SK-N-SH (cell line): ENCODE data around the gene DPH7. TPM values are rescaled to one million over a fixed set of nuclear protein-coding genes. Genes with fewer than 3 reads are reported as not detected.

Experiments used
- CTCF ChIA-PET: fragments of 300-600, 350-600 bp; formaldehyde crosslinking; extraction: SDS; loops from one replicate; lab custom pipeline; 2021; lab: Yijun Ruan, JAX
- POLR2A ChIA-PET: fragments of 350-600 bp; sonication (Branson Sonifier 250); formaldehyde crosslinking; extraction: SDS; loops from one replicate; lab custom pipeline; 2020; ENCODE audit warnings: antibody characterized with exemption, inconsistent platforms; lab: Yijun Ruan, JAX
- DNase-seq: peaks from one replicate; pipeline ENCODE4 v3.0.0; 2012
- H2AFZ ChIP-seq: fragments of 200-600 bp; sonication (generic); 2 replicates; pipeline ENCODE4 v1.8.1; 2016; ENCODE audit warnings: antibody characterized with exemption, mild to moderate bottlenecking, low read depth
- H3F3A ChIP-seq: fragments of 200-600 bp; sonication (generic); replicated peaks from 2 replicates; pipeline ENCODE3; 2016; ENCODE audit warnings: antibody characterized with exemption, mild to moderate bottlenecking; ENCODE audit not compliant: insufficient read depth
- H3K27ac ChIP-seq, 2 experiments: fragments of 200-500 bp in 1 of 2; fragments of 200-600 bp in 1 of 2; sonication (Bioruptor generic) in 1 of 2; sonication (generic), shearing (Covaris generic) in 1 of 2; 2 replicates each; pipeline versions ENCODE4 v1.5.1 to v1.6.1; 2014 to 2016; ENCODE audit warnings: low read depth in 2 of 2, inconsistent platforms in 1 of 2, low read length in 1 of 2, mild to moderate bottlenecking in 1 of 2, mixed read lengths in 1 of 2
- H3K27me3 ChIP-seq: fragments of 200-600 bp; sonication (generic), shearing (Covaris generic); 2 replicates; pipeline ENCODE4 v1.6.1; 2016; ENCODE audit warnings: mixed run types; ENCODE audit not compliant: insufficient read depth
- H3K36me3 ChIP-seq, 2 experiments: fragments of 200-500 bp in 1 of 2; fragments of 200-600 bp in 1 of 2; sonication (Bioruptor generic) in 1 of 2; sonication (generic) in 1 of 2; replicated peaks in 1 of 2; 2 replicates each; pipeline versions ENCODE3 to v1.5.1; 2014 to 2016; ENCODE audit warnings: low read length in 1 of 2, mild to moderate bottlenecking in 1 of 2; ENCODE audit not compliant: insufficient read depth in 2 of 2, control insufficient read depth in 1 of 2
- H3K4me1 ChIP-seq, 2 experiments: fragments of 200-500 bp in 1 of 2; fragments of 200-600 bp in 1 of 2; sonication (Bioruptor generic) in 1 of 2; sonication (generic), shearing (Covaris generic) in 1 of 2; 2 replicates each; pipeline versions ENCODE4 v1.5.1 to v1.6.1; 2014 to 2016; ENCODE audit warnings: low read depth in 1 of 2, low read length in 1 of 2, mixed run types in 1 of 2; ENCODE audit not compliant: insufficient read depth in 2 of 2, control insufficient read depth in 1 of 2
- H3K4me2 ChIP-seq: fragments of 200-600 bp; sonication (generic), shearing (Covaris generic); 2 replicates; pipeline ENCODE4 v1.6.1; 2017; ENCODE audit warnings: mixed run types
- H3K4me3 ChIP-seq, 2 experiments: fragments of 200-500 bp in 1 of 2; fragments of 200-600 bp in 1 of 2; sonication (Bioruptor generic) in 1 of 2; sonication (generic), shearing (Covaris generic) in 1 of 2; 2 replicates each; pipeline versions ENCODE4 v1.5.1 to v1.8.1; 2014 to 2016; ENCODE audit warnings: low read depth in 2 of 2, inconsistent platforms in 1 of 2, low read length in 1 of 2, mild to moderate bottlenecking in 1 of 2, mixed read lengths in 1 of 2, moderate library complexity in 1 of 2
- H3K79me2 ChIP-seq: fragments of 200-600 bp; sonication (generic); 2 replicates; pipeline ENCODE4 v1.8.1; 2017; ENCODE audit warnings: mild to moderate bottlenecking; ENCODE audit not compliant: insufficient read depth
- H3K9ac ChIP-seq: fragments of 200-600 bp; sonication (generic); 2 replicates; pipeline ENCODE4 v1.6.1; 2017; ENCODE audit warnings: mixed run types
- H3K9me2 ChIP-seq: fragments of 200-600 bp; sonication (generic); 2 replicates; pipeline ENCODE4 v1.6.1; 2017; ENCODE audit warnings: mixed run types
- H3K9me3 ChIP-seq: fragments of 200-600 bp; sonication (generic); 2 replicates; pipeline ENCODE4 v1.6.1; 2017; ENCODE audit warnings: mixed run types, mild to moderate bottlenecking, moderate library complexity
- H4K20me1 ChIP-seq: fragments of 200-600 bp; sonication (generic); 2 replicates; pipeline ENCODE4 v1.6.1; 2017; ENCODE audit warnings: mild to moderate bottlenecking, mixed run types; ENCODE audit not compliant: insufficient read depth
- CTCF ChIP-seq: fragments of 200-600 bp; sonication (generic); IDR thresholded peaks from 2 replicates; pipeline ENCODE4 v1.6.1; 2017; ENCODE audit warnings: antibody characterized with exemption, mild to moderate bottlenecking, moderate library complexity
- ELF1 ChIP-seq: IDR thresholded peaks from 2 replicates; pipeline ENCODE4 v1.4.0; 2012
- EP300 ChIP-seq, 2 experiments: IDR thresholded peaks; 2 replicates each; pipeline versions ENCODE4 v1.4.0 to v1.6.1; 2012; ENCODE audit warnings: borderline replicate concordance in 1 of 2, low read depth in 1 of 2, low read length in 1 of 2
- EZH2phosphoT487 ChIP-seq: fragments of 200-600 bp; sonication (generic); IDR thresholded peaks from 2 replicates; pipeline ENCODE4 v1.6.1; 2017; ENCODE audit warnings: low read depth, mixed run types, mild to moderate bottlenecking, antibody characterized with exemption, moderate library complexity, borderline replicate concordance
- FOSL2 ChIP-seq: IDR thresholded peaks from 2 replicates; pipeline ENCODE4 v1.4.0; 2012; ENCODE audit warnings: low read depth, mild to moderate bottlenecking, moderate library complexity, borderline replicate concordance
- GATA2 ChIP-seq: sonication (generic); formaldehyde crosslinking; IDR thresholded peaks from 2 replicates; pipeline ENCODE4 v1.5.0; 2020; ENCODE audit warnings: mild to moderate bottlenecking, missing genetic modification reagents
- JUND ChIP-seq: IDR thresholded peaks from 2 replicates; pipeline ENCODE4 v1.4.0; 2012
- MXI1 ChIP-seq: IDR thresholded peaks from 2 replicates; pipeline ENCODE4 v1.6.1; 2012; ENCODE audit warnings: mild to moderate bottlenecking, low read depth, low read length, improper control_type of control experiment
- NFIC ChIP-seq: IDR thresholded peaks from 2 replicates; pipeline ENCODE4 v1.4.0; 2012; ENCODE audit warnings: borderline replicate concordance
- POLR2AphosphoS5 ChIP-seq: IDR thresholded peaks from 2 replicates; pipeline ENCODE4 v1.6.1; 2012; ENCODE audit warnings: low read depth, low read length
- RAD21 ChIP-seq: IDR thresholded peaks from 2 replicates; pipeline ENCODE4 v1.6.1; 2012; ENCODE audit warnings: mild to moderate bottlenecking, low read length
- RCOR1 ChIP-seq: fragments of 150-350 bp; IDR thresholded peaks from 2 replicates; pipeline ENCODE4 v1.6.1; 2017; ENCODE audit warnings: antibody characterized with exemption, low read length
- RXRA ChIP-seq: IDR thresholded peaks from 2 replicates; pipeline ENCODE4 v1.4.0; 2012; ENCODE audit warnings: low read depth, mild to moderate bottlenecking, borderline replicate concordance
- SMC3 ChIP-seq: IDR thresholded peaks from 2 replicates; pipeline ENCODE4 v1.6.1; 2012; ENCODE audit warnings: low read depth, low read length, improper control_type of control experiment
- TCF12 ChIP-seq: IDR thresholded peaks from 2 replicates; pipeline ENCODE4 v1.4.0; 2012
- TEAD4 ChIP-seq: IDR thresholded peaks from 2 replicates; pipeline ENCODE4 v1.4.0; 2012; ENCODE audit warnings: mild to moderate bottlenecking, borderline replicate concordance; ENCODE audit not compliant: insufficient read depth
- USF1 ChIP-seq: IDR thresholded peaks from 2 replicates; pipeline ENCODE4 v1.4.0; 2012; ENCODE audit warnings: low read depth, borderline replicate concordance
- YY1 ChIP-seq: IDR thresholded peaks from 2 replicates; pipeline ENCODE4 v1.4.0; 2012; ENCODE audit warnings: low read depth, mild to moderate bottlenecking
- WGBS: methylation state at CpG from one replicate; pipeline ENCODE4 v1.1.6; 2017; ENCODE audit warnings: low lambda C conversion rate; 5-methylcytosine and 5-hydroxymethylcytosine counted together
- polyA plus RNA-seq, 3 experiments: library from polyadenylated mRNA; depleted of rRNA; stranded (reverse); fragments of >200 nt; gene quantifications; 2 replicates each; pipeline ENCODE4 v1.2.3, GENCODE V29; 2012
- TF ChIP-seq, protein P1 (sequence below): IDR thresholded peaks from 2 replicates; pipeline ENCODE4; 2012
- TF ChIP-seq, protein P2 (sequence below): IDR thresholded peaks from 2 replicates; pipeline ENCODE4 v1.4.0; 2012; ENCODE audit warnings: low read depth
- TF ChIP-seq, protein P3 (sequence below): IDR thresholded peaks from 2 replicates; pipeline ENCODE4 v1.6.1; 2012; ENCODE audit warnings: mild to moderate bottlenecking, low read depth, low read length, moderate library complexity

The DPH7 gene
- polyA plus RNA-seq, 1 of the 3 experiments (the other 2 are of a cell fraction): 59.9 TPM

DNA sequence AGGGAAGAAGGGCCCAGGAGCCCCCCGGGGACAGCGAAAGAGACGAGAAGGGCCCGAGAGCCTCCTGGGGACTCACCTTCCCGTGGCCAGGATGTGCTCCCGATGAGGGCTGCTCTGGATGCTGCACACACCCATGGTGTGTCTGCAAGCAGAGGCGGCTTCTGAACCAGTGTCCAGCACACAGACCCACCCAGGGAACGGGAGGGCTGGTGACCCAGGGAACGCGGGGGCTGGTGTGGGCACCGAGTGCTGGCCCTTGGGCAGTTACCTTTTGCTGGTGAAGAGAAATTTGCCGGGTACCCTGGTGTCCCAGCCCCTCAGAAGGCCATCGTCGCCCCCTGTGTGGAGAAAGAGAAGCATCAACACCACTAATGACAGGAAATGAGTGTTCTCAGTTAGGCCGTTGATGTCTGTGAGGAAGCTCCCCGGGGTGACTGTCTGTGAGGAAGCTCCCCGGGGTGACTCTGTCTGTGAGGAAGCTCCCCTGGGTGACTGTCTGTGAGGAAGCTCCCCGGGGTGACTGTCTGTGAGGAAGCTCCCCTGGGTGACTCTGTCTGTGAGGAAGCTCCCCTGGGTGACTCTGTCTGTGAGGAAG, 13.8 kb downstream of the DPH7 start:
- TF ChIP-seq SMC3 (no peak), YY1 (no peak), ELF1 (no peak), CTCF (no peak), MXI1 (no peak), EZH2phosphoT487 (no peak), TCF12 (no peak), NFIC (no peak), RXRA (no peak), RCOR1 (no peak), POLR2AphosphoS5 (no peak), TEAD4 (no peak), FOSL2 (no peak), EP300 (IDR thresholded peaks at IDR 0.05; ENCODE audit: borderline replicate concordance in 1 of 2, low read depth in 1 of 2, low read length in 1 of 2) (no peak)
- TF ChIP-seq, protein P1, sequence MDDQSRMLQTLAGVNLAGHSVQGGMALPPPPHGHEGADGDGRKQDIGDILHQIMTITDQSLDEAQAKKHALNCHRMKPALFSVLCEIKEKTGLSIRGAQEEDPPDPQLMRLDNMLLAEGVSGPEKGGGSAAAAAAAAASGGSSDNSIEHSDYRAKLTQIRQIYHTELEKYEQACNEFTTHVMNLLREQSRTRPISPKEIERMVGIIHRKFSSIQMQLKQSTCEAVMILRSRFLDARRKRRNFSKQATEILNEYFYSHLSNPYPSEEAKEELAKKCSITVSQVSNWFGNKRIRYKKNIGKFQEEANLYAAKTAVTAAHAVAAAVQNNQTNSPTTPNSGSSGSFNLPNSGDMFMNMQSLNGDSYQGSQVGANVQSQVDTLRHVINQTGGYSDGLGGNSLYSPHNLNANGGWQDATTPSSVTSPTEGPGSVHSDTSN: no peak
- peaks cover 4% of the 10 kb centered on the region; the same call in 1 of the 2 replicates for H3K79me2 ChIP-seq
- H3K4me1 ChIP-seq: no peaks in the 10 kb centered on the region
- no peak overlapping the region for H3K27ac ChIP-seq
- peaks cover 3 to 24% of the 10 kb centered on the region in 2 experiments for H3K36me3 ChIP-seq
- no peaks in the 10 kb centered on the region for H4K20me1 ChIP-seq
- H3F3A ChIP-seq: no peaks in the 10 kb centered on the region
- H3K9me2 ChIP-seq: no peaks in the 10 kb centered on the region
- no peaks in the 10 kb centered on the region for H3K27me3 ChIP-seq
- no peak for DNase-seq
- no peak overlapping the region for H3K4me3 ChIP-seq
- H3K9ac ChIP-seq: no peak overlapping the region
- H2AFZ ChIP-seq: no peak overlapping the region
- no peaks in the 10 kb centered on the region for H3K9me3 ChIP-seq
- WGBS: 96% methylated on average over 13 of the region's 18 CpGs
- POLR2A ChIA-PET: no interaction called here
- H3K4me2 ChIP-seq: no peak overlapping the region
- CTCF ChIA-PET: no interaction called here

DNA sequence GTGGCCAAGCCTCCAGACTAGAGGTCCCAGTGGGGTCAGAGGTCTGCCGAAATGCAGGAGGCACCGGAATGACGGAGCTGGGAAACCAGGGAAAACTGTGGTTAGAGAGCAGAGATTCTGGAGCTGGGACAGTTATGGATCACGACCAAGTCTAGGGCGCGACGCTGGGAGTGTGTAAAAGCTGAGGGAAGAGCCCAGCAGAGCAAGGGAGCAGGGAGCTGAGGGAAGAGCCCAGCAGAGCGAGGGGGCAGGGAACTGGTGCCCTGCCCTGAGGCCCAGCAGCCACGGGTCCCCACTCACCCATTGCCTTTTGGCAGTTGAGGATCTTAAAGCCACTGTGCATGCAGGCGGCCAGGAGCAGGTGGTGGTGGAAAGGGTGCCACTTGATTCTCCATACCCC, 14.6 kb downstream of the DPH7 start:
- H3K79me2 ChIP-seq: peaks cover 4% of the 10 kb centered on the region; the same call in 1 of the 2 replicates
- 100% methylated on average over 7 of the region's 10 CpGs for WGBS
- TF ChIP-seq ELF1 (no peak), GATA2 (CRISPR knock-in tag) (no peak), RCOR1 (no peak), NFIC (no peak), RAD21 (no peak), JUND (no peak), USF1 (no peak)
- TF ChIP-seq, protein P2, sequence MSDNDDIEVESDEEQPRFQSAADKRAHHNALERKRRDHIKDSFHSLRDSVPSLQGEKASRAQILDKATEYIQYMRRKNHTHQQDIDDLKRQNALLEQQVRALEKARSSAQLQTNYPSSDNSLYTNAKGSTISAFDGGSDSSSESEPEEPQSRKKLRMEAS: no peak
- TF ChIP-seq, protein P3, sequence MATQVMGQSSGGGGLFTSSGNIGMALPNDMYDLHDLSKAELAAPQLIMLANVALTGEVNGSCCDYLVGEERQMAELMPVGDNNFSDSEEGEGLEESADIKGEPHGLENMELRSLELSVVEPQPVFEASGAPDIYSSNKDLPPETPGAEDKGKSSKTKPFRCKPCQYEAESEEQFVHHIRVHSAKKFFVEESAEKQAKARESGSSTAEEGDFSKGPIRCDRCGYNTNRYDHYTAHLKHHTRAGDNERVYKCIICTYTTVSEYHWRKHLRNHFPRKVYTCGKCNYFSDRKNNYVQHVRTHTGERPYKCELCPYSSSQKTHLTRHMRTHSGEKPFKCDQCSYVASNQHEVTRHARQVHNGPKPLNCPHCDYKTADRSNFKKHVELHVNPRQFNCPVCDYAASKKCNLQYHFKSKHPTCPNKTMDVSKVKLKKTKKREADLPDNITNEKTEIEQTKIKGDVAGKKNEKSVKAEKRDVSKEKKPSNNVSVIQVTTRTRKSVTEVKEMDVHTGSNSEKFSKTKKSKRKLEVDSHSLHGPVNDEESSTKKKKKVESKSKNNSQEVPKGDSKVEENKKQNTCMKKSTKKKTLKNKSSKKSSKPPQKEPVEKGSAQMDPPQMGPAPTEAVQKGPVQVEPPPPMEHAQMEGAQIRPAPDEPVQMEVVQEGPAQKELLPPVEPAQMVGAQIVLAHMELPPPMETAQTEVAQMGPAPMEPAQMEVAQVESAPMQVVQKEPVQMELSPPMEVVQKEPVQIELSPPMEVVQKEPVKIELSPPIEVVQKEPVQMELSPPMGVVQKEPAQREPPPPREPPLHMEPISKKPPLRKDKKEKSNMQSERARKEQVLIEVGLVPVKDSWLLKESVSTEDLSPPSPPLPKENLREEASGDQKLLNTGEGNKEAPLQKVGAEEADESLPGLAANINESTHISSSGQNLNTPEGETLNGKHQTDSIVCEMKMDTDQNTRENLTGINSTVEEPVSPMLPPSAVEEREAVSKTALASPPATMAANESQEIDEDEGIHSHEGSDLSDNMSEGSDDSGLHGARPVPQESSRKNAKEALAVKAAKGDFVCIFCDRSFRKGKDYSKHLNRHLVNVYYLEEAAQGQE: no peak

More for the DNA sequence above, 14.6 kb downstream of the DPH7 start:
- Histone ChIP-seq H3K4me2 (no peak overlapping the region), H2AFZ (no peak overlapping the region), H3K9me3 (no peaks in the 10 kb centered on the region), H4K20me1 (no peaks in the 10 kb centered on the region), H3K27ac (no peak overlapping the region), H3K27me3 (no peaks in the 10 kb centered on the region), H3K36me3 (peaks cover 8 to 25% of the 10 kb centered on the region in 2 experiments), H3K4me1 (no peaks in the 10 kb centered on the region), H3K9ac (no peak overlapping the region), H3K9me2 (no peaks in the 10 kb centered on the region), H3K4me3 (no peak overlapping the region), H3F3A (no peaks in the 10 kb centered on the region)
- ChIA-PET CTCF (interaction anchor here (0.9 to 1.2 kb wide), 2 partner anchors 12 to 15 kb away, joined by 4 read pairs; partner anchors contain the start of gene MRPL41), POLR2A (no interaction called here)
- no peak for DNase-seq
